Kidney (tissue), 14 donors: ENCODE results near the gene CMIP. TPM values are rescaled to one million over a fixed set of nuclear protein-coding genes. Genes with fewer than 3 reads are reported as not detected.

ENCODE experiments used
- DNase-seq, 5 donors: peaks; one replicate each; pipeline ENCODE4 v3.0.0-alpha.2; 2013 to 2020
- FAIRE-seq: peaks from 2 replicates; lab custom pipeline; 2012; peaks lifted over from hg19 to GRCh38; lab: Jason Lieb, UNC
- H3K27ac ChIP-seq, 2 donors: one replicate each; pipeline ENCODE4 v1.7.0; 2013; ENCODE audit warnings: low read depth in 2 of 2, low read length in 2 of 2, inconsistent platforms in 1 of 2
- H3K27me3 ChIP-seq: one replicate; pipeline ENCODE4 v1.7.1; 2013; ENCODE audit warnings: low read length, inconsistent platforms; ENCODE audit not compliant: control insufficient read depth, insufficient read depth
- H3K36me3 ChIP-seq, 3 donors: one replicate each; pipeline versions ENCODE4 v1.7.0 to v1.7.1; 2013; ENCODE audit warnings: low read length in 3 of 3, control low read depth in 1 of 3, inconsistent platforms in 1 of 3; ENCODE audit not compliant: insufficient read depth in 3 of 3, control insufficient read depth in 2 of 3
- H3K4me1 ChIP-seq, 3 donors: one replicate each; pipeline versions ENCODE4 v1.7.0 to v1.7.1; 2013; ENCODE audit warnings: low read length in 3 of 3, inconsistent platforms in 1 of 3, low read depth in 1 of 3; ENCODE audit not compliant: control insufficient read depth in 2 of 3, insufficient read depth in 2 of 3
- H3K4me3 ChIP-seq, 3 donors: one replicate each; pipeline versions ENCODE4 v1.7.0 to v1.8.1; 2013; ENCODE audit warnings: low read length in 3 of 3, control low read depth in 1 of 3, inconsistent platforms in 1 of 3
- H3K9ac ChIP-seq, 3 donors: one replicate each; pipeline versions ENCODE4 v1.7.0 to v1.7.1; 2013; ENCODE audit warnings: low read length in 3 of 3, control low read depth in 1 of 3, inconsistent platforms in 1 of 3
- H3K9me3 ChIP-seq, 3 donors: one replicate each; pipeline versions ENCODE4 v1.7.0 to v1.7.1; 2013; ENCODE audit warnings: low read length in 3 of 3, control low read depth in 1 of 3, inconsistent platforms in 1 of 3; ENCODE audit not compliant: control insufficient read depth in 2 of 3, insufficient read depth in 1 of 3
- CTCF ChIP-seq: IDR thresholded peaks from 3 replicates; pipeline ENCODE4 v1.5.1; 2012; ENCODE audit warnings: mild to moderate bottlenecking, moderate library complexity, borderline replicate concordance; ENCODE audit not compliant: insufficient read depth; ENCODE audit errors: extremely low read depth
- intact Hi-C: fragments of 100-400 bp; cut with DNase I; formaldehyde crosslinking; loops from one replicate; pipeline ENCODE4 v1.11.1; 2022
- polyA plus RNA-seq: library from polyadenylated mRNA; stranded (reverse); fragments of 350-450 nt; fragmentation: Illumina TruSeq; extraction: RNeasy Lipid Tissue Mini Kit (QIAGEN cat#74804); gene quantifications from one replicate; pipeline ENCODE4 v1.2.3, GENCODE V29; 2014; ENCODE audit warnings: low read depth, low replicate concordance; ENCODE audit not compliant: insufficient read depth
- total RNA-seq: library from RNA; stranded (reverse); fragmentation: NEBNext Ultra II Directional; extraction: Animal tissue kit (Norgen Biotek cat#: 25700); gene quantifications from one replicate; pipeline ENCODE4 v1.2.1, GENCODE V29; 2021
- donor health status: control.
- donor health status: control.
- donor health status: control.
- donor health status: control.
- donor health status: control.
- donor health status: DM: yes; HTN: yes; CAD: no.
- donor health status: Normal renal cell carcinoma (clear cell type).

CMIP gene
- total and polyA plus RNA-seq, 2 donors from 2014 or later: 16.6 to 65.7 TPM

GRCh38 chr16:81449241-81449640 lies 4.6 kb downstream of the CMIP start:
- FAIRE-seq: no peak
- Histone ChIP-seq H3K36me3 (no peaks in the 10 kb centered on the region), H3K4me1 (peaks cover 3 to 62% (median 48%) of the 10 kb centered on the region in 3 donors), H3K9me3 (no peaks in the 10 kb centered on the region), H3K4me3 (peak overlapping the region in 2 of 3 donors; percentile 21 to 78), H3K27me3 (no peaks in the 10 kb centered on the region), H3K9ac (peak overlapping the region in 1 of 3 donors; percentile 83), H3K27ac (peak overlapping the region; percentile 85 to 97)
- no peak for TF ChIP-seq CTCF
- DNase-seq: no peak
- intact Hi-C loops: no loop called here

- H3K27me3 ChIP-seq: no peaks in the 10 kb centered on the region
- intact Hi-C loops: no loop called here
- peak overlapping the region in 1 of 3 donors; percentile 10 for H3K9ac ChIP-seq
- FAIRE-seq (no peak), DNase-seq (peak in 3 of 5 donors; percentile 42 to 62 (median 50))
- peak overlapping the region in 1 of 3 donors; percentile 15 for H3K4me3 ChIP-seq
- no peaks in the 10 kb centered on the region for H3K36me3 ChIP-seq
- H3K27ac ChIP-seq: peak overlapping the region; percentile 53 to 85
- TF ChIP-seq CTCF: no peak
- H3K4me1 ChIP-seq: peaks cover 3 to 65% (median 49%) of the 10 kb centered on the region in 3 donors
- no peaks in the 10 kb centered on the region for H3K9me3 ChIP-seq
Observed at GRCh38 chr16:81449899-81450608, 5.4 kb downstream of the CMIP start.

- no peak overlapping the region for H3K4me3 ChIP-seq
- H3K27me3 ChIP-seq: no peaks in the 10 kb centered on the region
- DNase-seq (peak in 1 of 5 donors; percentile 21), FAIRE-seq (no peak)
- peaks cover 3 to 72% (median 57%) of the 10 kb centered on the region in 3 donors for H3K4me1 ChIP-seq
- no peaks in the 10 kb centered on the region for H3K36me3 ChIP-seq
- peak overlapping the region in 1 of 2 donors; percentile 45 for H3K27ac ChIP-seq
- no peaks in the 10 kb centered on the region for H3K9me3 ChIP-seq
- intact Hi-C loops: no loop called here
- H3K9ac ChIP-seq: no peak overlapping the region
- no peak for TF ChIP-seq CTCF
Observed at GRCh38 chr16:81450783-81451491, 6.3 kb downstream of the CMIP start.
